Ascending aorta (tissue), 2 donors: ENCODE data around the gene DPYD. TPM values are rescaled to one million over a fixed set of nuclear protein-coding genes. Genes with fewer than 3 reads are reported as not detected.

Experiments
- DNase-seq, 2 donors: peaks; one replicate each; pipeline ENCODE4 v3.0.0-alpha.2; 2019; ENCODE audit warnings: low spot score in 2 of 2
- H3K27ac ChIP-seq, 2 donors: fragments of 200-600 bp; sonication (generic); one replicate each; pipeline ENCODE4 v1.5.1; 2016 to 2017; ENCODE audit warnings: mild to moderate bottlenecking in 1 of 2
- H3K27me3 ChIP-seq: fragments of 200-600 bp; sonication (generic); one replicate; pipeline ENCODE4 v1.5.1; 2017
- H3K36me3 ChIP-seq, 2 donors: fragments of 200-600 bp; sonication (generic); one replicate each; pipeline ENCODE4 v1.5.1; 2016
- H3K4me1 ChIP-seq, 2 donors: fragments of 200-600 bp; sonication (generic); one replicate each; pipeline ENCODE4 v1.5.1; 2016 to 2017; ENCODE audit warnings: mild to moderate bottlenecking in 1 of 2
- H3K4me3 ChIP-seq, 2 donors: fragments of 200-600 bp; sonication (generic); one replicate each; pipeline ENCODE4 v1.5.1; 2016 to 2017; ENCODE audit warnings: mild to moderate bottlenecking in 1 of 2
- H3K9me3 ChIP-seq, 2 donors: fragments of 200-600 bp; sonication (generic); one replicate each; pipeline ENCODE4 v1.5.1; 2016
- intact Hi-C: fragments of 100-400 bp; cut with DNase I; formaldehyde crosslinking; loops from one replicate; pipeline ENCODE4 v1.15.1; 2023
- total RNA-seq: library from RNA; depleted of rRNA; stranded (reverse); fragments of >200 nt; gene quantifications from one replicate; pipeline ENCODE4 v1.1.0, GENCODE V29; 2016
- TF ChIP-seq, protein P1 (sequence below), 3 experiments: fragments of 200-600 bp in 2 of 3; fragments of 450-650 bp in 1 of 3; sonication (generic) in 2 of 3; IDR thresholded peaks; one replicate each; pipeline ENCODE4 v1.5.1; 2016 to 2019; ENCODE audit warnings: antibody characterized with exemption in 3 of 3, mild to moderate bottlenecking in 1 of 3, moderate library complexity in 1 of 3

Gene DPYD
- total RNA-seq, 1 donor from 2014 or later = 22.9 TPM

DNA sequence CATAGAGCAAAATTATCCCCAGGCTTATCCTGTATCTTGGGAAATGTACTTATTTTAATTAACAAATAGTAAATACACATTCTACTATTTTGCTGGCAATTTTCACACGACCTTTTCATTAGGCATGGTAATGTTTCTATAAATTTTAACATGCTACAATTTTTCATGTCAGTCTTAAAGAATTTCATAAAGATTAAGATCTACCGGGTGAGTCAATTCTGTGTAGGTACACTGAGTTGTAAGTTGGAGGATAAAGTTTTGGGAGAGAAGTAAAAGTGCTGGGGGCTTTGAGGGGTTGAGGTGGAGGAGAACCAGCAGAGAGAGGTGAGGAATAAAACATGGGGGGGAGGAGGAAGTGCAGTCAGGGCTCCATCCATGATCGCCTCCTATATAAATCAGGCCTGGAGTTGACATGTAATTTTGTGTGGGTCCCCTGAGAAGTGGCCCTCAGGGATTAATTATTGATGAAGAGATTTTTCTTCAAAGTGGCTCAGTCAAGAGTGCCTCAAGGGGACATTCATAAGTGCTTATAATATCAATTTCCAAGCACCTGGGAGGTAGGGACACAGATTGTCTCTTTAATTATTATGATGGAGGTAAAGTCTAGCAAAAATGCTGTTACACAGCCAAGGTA lies 7.2 kb downstream of the DPYD start:
- Histone ChIP-seq H3K9me3 (no peaks in the 10 kb centered on the region), H3K4me3 (no peak overlapping the region), H3K27me3 (no peaks in the 10 kb centered on the region), H3K4me1 (no peaks in the 10 kb centered on the region), H3K27ac (no peak overlapping the region), H3K36me3 (no peaks in the 10 kb centered on the region)
- intact Hi-C loops = no loop called here
- DNase-seq = no peak
- TF ChIP-seq, protein P1, sequence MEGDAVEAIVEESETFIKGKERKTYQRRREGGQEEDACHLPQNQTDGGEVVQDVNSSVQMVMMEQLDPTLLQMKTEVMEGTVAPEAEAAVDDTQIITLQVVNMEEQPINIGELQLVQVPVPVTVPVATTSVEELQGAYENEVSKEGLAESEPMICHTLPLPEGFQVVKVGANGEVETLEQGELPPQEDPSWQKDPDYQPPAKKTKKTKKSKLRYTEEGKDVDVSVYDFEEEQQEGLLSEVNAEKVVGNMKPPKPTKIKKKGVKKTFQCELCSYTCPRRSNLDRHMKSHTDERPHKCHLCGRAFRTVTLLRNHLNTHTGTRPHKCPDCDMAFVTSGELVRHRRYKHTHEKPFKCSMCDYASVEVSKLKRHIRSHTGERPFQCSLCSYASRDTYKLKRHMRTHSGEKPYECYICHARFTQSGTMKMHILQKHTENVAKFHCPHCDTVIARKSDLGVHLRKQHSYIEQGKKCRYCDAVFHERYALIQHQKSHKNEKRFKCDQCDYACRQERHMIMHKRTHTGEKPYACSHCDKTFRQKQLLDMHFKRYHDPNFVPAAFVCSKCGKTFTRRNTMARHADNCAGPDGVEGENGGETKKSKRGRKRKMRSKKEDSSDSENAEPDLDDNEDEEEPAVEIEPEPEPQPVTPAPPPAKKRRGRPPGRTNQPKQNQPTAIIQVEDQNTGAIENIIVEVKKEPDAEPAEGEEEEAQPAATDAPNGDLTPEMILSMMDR (IDR thresholded peaks at IDR 0.05) = no peak

DNA sequence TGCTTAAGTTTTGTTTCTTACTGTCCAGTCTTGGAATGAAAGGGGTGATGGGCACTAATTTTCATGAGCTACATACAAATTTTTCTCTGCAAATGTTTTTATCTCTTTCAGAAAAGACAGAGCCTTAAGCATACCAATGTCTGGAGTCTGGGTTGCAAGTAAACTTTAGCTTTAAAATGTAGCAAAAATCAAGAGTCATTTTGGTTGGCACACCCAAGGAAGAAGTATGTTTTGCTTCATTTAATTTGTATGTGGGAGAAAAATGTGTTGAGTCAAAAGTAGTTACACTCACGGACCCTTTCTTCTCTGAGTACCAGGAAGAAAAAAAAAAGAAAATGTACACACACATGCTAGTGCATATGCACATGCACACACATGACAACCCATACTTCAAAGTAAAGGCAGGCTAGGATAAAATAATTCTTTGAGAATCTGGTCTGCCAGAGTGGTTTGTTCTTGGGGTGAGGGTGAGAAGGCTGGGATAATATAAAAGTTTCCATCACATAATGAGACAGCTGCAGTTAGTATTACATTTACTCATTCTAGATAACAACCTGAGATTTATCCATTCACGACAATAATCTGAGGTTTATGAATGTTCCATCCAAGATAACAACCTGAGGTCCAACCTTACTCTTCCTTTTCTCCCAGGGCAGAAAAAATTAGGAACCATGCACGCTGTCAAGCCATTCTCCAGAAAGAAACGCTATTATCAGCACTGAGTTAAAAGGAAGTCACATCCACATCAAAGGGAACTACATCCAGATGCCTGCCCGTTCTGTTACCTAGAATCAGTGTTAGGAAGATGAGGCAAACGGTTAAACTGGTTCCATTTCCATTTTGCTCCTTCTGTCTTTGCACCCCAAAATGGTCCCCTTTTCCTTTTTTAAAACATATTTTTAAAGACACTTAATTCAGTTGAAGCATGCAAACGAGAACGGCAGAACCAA lies 9.3 kb downstream of the DPYD start:
- DNase-seq = no peak
- H3K4me1 ChIP-seq = no peaks in the 10 kb centered on the region
- H3K9me3 ChIP-seq = no peaks in the 10 kb centered on the region
- H3K4me3 ChIP-seq = no peak overlapping the region
- no peaks in the 10 kb centered on the region for H3K36me3 ChIP-seq
- intact Hi-C loops = no loop called here
- no peaks in the 10 kb centered on the region for H3K27me3 ChIP-seq
- H3K27ac ChIP-seq = no peak overlapping the region
- TF ChIP-seq, protein P1 (IDR thresholded peaks at IDR 0.05) = no peak

DNA sequence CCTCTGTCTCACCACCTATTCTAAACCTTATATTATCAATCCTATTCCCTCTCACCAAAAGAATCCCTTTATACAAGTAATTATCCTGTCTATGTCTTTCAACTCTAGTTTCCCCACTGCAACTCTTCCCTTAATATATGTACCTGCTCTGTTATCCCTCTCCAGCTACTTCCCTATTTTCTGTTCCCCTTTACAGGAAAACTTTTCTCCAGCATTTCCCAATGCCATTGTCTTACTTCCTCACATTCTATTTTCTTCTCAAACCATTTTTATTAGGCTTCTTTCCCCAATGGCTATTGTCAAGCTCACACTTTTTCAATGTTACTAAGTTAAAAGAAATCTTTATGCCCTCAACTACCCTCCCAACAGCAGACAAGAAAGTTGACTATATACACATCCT lies 11.6 kb downstream of the DPYD start:
- no peaks in the 10 kb centered on the region for H3K9me3 ChIP-seq
- intact Hi-C loops = no loop called here
- H3K27me3 ChIP-seq = no peaks in the 10 kb centered on the region

DNA sequence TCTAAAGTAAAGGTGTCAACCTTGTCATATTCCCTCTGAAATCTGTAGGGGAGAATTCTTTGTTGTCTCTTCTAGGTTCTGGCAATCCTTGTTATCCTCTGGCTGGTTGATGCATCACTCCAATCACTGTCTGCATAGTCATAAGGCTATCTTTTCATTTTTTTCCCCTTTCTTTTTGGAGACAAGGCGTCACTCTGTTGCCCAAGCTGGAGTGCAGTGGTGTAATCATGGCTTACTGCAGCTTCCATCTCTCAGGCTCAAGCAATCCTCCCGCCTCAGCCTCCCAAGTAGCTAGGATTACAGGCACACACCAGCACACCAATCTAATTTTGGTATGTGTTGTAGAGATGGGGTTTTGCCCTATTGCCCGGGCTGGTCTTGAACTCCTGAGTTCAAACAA lies 12.9 kb downstream of the DPYD start:
- Histone ChIP-seq H3K4me3 (no peak overlapping the region), H3K4me1 (no peaks in the 10 kb centered on the region), H3K9me3 (no peaks in the 10 kb centered on the region), H3K27me3 (no peaks in the 10 kb centered on the region), H3K36me3 (no peaks in the 10 kb centered on the region), H3K27ac (no peak overlapping the region)
- TF ChIP-seq, protein P1 (IDR thresholded peaks at IDR 0.05) = no peak
- DNase-seq = no peak
- intact Hi-C loops = no loop called here

More for the DNA sequence above, 11.6 kb downstream of the DPYD start:
- TF ChIP-seq, protein P1 (IDR thresholded peaks at IDR 0.05) = no peak
- Histone ChIP-seq H3K4me1 (no peaks in the 10 kb centered on the region), H3K27ac (no peak overlapping the region), H3K36me3 (no peaks in the 10 kb centered on the region), H3K4me3 (no peak overlapping the region)
- no peak for DNase-seq

DNA sequence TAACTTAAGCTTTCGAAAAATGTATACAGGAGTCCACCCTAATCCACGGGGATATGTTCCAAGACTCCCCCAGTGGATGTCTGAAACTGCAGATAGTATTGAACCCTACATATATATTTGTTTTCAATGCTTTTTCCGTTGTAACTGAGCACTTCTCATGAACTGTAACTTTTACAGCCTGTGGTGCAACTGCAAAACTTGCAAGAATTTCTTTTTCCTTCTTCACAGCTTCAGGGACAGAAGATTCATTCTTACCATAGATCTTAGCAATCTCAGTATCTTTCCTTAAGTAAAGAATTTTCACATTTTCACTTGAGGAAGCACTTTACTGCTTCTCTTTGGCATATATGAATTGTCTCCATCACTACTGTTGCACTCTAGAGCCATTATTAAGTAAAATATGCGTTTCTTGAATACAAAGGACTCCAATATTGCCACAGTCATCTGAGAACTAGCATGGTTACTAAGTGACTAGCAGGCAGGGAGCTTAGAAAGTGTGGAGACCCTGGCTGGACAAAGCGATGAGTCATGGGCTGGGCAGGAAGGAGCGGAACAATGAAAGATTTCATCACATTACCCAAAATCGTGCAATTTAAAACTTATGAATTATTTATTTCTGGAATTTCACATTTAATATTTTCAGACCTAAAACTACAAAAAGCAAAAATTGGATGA lies 14.1 kb downstream of the DPYD start:
- TF ChIP-seq, protein P1 (IDR thresholded peaks at IDR 0.05) = no peak
- Histone ChIP-seq H3K27ac (no peak overlapping the region), H3K27me3 (no peaks in the 10 kb centered on the region), H3K4me3 (no peak overlapping the region), H3K36me3 (no peaks in the 10 kb centered on the region), H3K4me1 (no peaks in the 10 kb centered on the region), H3K9me3 (no peaks in the 10 kb centered on the region)
- intact Hi-C loops = no loop called here
- DNase-seq = peak; percentile 10 to 72
